HG03066 (cell line): ENCODE results near the gene EIF5AL1.
"Not testable (repeated sequence)": the region's sequence is repeated elsewhere in the genome, so short reads cannot be mapped to it uniquely, and the experiment has no call there.

Experiments used
- ATAC-seq: cut with Tn5 transposase; IDR thresholded peaks from one replicate; pipeline ENCODE4 v1.9.1; 2021; ENCODE audit warnings: low read depth; ENCODE audit not compliant: unreplicated experiment

Gene EIF5AL1

DNA sequence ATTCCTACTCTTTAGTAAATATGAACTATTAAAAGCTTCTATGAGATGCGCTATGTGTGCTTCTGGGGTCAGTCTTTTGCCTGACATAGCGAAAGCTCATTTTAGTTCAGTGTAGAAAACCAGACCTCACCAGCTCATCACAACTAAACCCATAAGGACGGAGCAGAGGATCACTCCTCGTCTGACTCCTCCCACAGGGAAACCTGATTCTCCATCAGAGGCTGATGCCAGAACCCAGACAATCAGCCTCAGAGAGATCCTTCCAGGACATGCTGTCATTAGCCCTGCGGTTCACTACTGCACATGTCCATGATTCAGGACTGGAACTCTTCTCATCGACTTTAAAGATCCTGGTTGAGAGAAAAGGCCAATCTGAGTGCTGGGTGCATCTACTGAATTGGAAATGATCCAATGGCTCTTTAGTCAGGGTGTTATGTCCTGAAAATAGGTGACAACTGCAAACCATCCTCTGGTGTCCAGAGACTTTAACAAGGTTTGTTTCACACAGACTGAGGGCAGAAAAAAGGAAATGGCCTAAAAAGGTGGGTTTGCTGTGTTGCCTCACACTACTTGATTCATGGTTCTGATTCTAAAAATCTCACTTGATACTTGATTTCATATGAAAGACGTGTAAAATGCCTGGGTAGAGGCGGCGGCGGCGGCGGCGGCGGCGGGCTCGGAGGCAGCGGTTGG, at the start of gene EIF5AL1:
EIF5AL1 (plus strand) TSS at position 643 of the 693 bp plus-strand sequence. CDS start 117 bp downstream, outside the sequence.
- ATAC-seq, result not testable (repeated sequence)

DNA sequence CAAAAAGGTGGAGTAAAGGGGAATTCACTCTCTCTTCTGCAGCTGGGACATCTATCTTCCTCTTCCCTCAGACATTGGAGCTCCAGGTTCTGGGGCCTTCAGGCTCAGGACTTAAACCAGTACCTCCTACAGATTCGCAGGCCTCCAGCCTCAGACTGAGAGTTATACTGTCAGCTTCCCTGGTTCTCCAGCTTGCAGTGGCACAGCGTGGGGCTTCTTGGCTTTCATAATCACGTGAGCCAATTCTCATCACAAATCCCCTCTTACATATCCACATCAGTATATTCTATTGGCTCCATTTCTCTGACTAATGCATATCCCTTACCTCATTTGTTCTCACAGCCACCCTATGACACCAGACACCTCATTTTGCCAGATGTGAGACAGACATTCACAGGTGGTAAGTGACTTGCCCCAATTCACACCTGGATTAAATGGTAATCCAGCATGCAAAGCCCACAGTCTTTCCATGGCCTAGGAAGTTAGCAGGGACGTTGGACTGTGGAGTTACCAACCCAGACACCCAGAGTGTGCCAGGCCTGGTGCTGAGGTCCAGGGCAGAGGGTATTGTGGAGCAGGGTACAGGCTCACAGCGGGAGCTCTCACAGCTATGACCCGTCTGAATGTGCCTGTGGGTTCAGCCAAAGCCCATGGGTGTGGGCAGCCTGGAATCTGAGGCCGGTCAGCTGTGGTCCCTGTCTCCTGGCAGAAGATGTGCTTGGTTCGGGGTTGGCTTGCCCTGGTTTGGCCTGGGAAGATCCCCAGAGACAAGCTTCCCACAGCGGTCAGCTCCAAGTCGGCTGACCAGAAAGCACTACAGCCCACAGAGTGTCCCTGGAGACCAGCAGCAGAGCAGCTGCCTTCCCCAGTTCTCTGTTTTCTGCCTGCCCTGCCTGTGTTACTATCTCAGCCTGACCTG, 48.5 kb upstream of the EIF5AL1 start:
- ATAC-seq, result no peak

DNA sequence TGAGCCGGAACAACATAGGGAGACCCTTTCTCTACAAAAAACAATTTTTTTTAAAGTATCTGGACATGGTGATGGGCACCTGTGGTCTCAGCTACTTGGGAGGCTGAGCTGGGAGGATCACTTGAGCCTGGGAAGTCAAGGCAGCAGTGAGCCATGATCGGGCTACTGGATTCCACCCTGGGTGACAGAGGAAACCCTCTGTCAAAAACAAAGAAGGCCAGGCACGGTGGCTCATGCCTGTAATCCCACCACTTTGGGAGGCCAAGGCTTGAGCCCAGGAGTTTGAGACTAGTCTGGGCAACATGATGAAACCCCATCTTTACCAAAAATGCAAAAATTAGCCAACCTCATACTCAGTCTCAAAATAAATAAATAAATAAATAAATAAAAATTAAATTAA, 47.0 kb upstream of the EIF5AL1 start:
- ATAC-seq, result no peak

DNA sequence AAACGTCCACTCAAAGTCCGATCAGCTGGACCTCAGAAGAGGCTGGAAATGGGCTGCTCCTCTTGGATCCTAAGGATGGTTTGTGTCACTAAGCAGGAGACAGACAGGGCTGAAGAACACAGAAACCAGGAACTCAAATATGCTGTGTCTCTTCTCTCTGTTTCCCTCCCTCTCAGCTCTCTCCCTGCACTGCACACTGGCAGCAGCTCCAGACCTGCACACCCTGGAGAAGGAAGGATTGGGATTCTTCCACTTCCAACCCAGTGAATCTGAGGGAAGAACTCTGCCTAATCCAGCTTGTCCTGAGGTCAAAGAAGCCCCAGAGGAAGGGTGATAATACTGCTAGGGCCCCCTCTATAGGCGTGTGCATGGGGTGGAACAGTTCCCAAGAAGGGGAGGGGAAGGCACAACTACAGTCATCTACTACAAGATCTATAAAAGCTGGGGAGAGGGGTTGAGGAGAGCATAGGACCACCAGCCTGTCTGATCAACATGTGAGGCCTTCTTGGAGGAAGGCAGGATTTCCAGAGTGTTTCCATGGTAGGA, 44.2 kb upstream of the EIF5AL1 start:
- ATAC-seq, result no peak

DNA sequence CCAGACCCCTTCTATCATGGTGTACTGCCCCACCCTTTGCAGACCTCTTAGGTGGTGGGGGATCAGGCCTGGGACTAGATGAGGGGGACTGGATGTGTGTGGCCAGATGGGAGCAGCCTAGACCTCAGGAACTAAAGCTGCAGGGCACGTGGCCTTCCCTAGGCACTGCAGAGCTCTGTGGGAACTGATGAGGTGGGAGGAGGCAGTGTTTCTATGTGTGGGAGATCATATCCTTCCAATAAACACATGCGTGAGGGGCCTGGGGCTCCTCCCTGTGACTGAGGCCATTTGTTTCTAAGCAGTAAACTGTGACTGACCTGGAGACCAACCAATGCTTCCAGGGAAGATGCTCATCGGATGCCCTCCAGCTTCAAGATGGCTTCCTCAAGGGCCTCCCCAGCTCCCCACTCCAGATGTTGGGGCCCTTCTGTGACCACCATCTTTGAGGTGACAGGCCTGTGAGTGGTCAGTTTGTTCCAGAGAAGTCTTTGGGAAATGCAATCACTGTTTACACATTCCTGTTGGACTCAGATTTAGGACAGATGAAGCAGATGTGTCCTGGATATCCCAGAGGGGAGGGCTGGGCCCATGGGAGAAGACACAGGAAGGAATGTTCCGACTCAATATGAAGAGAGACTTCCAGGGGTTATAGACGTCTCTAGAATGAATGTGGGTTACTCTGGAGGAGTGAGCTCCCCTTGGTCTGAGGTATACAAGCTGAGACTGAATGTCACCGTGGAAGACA, 43.3 kb upstream of the EIF5AL1 start:
- no peak for ATAC-seq

DNA sequence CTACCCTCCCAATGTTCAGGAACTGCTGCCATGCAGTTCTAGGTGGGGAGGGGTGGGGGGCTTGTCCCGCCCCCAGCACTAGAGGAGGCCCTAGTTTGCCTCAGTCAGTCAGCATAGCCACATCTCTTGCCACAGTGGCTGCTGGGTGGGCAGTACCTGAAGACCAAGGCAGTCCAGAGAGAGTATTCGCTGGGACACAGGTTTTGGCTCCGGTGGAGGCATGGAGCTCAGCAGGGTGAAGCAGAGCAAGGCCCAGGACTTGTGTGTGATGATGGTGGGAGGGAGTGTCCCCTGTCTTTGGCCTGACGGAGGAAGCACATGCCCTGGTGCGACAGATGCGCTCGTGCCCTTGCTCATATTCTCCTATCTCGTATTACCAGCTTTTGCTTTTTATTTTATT, 42.2 kb upstream of the EIF5AL1 start:
- no peak for ATAC-seq

DNA sequence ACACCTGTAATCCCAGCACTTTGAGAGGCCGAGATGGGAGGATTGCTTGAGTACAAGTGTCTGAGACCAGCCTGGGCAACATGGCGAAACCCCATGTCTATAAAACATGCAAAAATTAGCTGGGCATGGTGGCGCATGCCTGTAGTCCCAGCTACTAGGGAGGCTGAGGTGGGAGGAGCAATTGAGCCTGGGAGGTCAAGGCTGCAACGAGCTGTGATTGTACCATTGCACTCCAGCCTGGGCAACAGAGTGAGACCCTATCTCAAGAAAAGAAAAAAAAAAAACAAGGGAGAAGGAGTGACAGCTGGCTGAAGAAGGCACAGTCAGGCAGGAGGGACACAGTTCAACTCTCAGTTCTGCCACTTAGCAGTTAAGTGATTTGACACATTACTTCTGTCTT, 40.6 kb upstream of the EIF5AL1 start:
- no peak for ATAC-seq

DNA sequence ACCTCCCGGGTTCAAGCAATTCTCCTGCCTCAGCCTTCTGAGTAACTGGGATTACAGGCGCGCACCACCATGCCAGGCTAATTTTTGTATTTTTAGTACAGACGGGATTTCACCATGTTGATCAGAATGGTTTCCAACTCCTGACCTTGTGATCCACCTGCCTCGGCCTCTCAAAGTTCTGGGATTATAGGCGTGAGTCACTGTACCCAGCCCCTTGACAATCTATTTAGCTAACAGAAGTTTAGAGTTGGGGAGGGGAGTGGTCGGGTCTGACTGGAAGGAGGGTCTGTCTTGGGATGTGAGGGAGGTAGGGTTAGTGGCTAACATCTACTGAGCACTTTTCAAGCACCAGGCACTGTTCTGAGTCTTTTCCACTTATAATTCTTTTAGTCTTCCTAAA, 39.9 kb upstream of the EIF5AL1 start:
- ATAC-seq, result no peak

DNA sequence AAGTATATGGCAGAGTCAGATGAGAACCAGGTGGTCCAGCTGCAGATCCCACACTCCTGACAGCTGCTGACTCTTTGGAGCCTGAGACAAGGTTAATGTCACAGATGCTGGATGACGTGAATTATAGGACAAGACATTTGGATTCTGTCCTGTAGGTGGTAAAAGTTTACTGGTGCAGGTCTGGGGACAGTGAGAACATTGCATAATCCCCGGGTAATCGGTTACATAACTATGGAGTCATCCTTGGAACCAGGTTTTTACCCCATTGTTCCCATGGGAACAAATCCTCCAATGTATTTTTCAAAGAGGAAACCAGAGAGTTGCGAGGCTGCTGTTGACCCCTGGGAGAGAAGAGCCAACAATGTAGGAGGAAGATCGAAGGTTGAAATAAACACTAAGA, 39.4 kb upstream of the EIF5AL1 start:
- ATAC-seq, result no peak

DNA sequence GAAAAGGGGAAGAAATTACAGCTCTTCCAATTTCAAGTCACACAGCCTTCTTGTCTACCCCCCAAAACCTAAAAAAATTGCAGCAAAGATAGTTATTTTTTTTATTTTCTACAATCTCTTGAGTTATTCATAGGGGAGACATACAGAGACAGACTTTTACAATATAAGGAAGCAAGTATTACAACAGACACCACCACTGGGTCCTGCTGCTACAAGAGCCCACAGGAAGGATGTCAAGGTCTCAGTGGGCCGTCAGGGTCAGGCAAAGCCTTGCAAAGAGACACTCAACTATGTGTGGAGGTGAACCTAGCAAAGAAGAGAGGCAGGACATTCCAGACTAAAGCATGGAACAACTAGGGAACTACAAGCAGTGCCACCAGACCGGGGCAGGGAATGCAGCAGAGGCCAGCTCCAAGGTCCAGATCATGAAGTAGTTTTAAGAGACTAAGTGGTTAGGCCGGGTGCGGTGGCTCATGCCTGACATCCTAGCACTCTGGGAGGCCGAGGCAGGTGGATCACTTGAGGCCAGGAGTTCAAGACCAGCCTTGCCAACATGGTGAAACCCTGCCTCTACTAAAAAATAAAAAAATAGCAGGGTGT, 38.7 kb upstream of the EIF5AL1 start:
- no peak for ATAC-seq

DNA sequence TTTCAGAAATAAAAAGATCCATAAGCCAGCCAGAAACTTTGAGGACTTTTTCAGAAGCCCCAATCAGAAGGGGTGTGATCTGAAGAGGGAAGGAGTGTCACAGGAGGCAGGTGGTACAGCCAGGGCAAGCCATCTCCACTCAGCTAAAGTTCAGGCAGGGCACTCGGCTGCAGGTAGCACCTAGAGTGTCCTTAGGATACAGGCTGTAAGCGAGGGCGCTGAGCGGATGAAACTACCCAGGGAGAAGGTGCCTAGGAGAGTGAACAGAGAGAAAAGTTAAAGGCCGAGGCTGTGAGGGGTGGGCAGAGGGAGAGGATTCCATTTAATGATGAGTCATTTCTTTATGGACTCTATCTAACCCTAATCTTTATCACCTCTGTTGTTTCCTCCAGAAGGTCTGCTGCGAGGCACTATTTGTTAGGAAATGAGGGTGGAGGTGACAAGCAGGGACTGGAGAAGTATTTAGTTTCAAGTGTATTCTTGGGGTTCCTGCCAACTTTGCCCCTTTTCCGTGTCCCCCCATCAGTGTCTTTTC, 37.1 kb upstream of the EIF5AL1 start:
- no peak for ATAC-seq

DNA sequence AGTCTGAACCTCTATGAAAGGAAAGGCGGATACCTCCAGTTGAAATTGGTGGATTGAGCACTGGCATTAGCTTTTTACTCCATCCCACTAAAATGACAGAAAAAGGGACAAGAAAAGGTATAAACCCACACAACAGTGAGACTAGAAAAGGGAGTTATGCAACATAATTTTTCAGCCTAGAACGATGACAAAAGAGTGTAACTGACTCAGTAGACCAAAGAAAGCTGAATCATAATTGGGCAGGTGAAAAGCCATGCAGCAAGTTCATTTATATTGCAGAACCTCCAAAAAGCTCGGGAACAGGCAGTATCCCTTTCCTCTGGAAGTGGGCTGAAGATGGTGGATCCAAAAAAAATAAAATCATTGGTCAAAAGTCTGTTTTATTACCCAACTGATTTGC, 36.5 kb upstream of the EIF5AL1 start:
- ATAC-seq, result no peak

DNA sequence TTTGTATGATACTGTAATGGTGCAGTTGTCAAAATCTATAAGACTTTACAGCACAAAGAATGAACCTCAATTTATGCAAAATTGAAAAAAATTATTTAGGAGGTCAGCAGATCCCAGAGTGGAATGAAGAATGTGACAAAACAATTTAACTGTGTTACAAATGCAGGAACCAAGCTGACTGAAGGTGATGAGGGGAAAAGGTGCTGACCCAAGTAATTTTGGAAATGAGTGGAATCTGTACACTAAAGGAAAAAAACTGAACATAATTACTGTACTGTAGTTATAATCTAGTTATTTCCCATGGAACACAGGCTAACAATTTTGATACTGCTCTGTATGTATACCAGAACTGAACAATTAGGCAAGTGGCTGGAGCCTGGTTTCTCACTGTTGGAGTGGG, 35.7 kb upstream of the EIF5AL1 start:
- no peak for ATAC-seq

DNA sequence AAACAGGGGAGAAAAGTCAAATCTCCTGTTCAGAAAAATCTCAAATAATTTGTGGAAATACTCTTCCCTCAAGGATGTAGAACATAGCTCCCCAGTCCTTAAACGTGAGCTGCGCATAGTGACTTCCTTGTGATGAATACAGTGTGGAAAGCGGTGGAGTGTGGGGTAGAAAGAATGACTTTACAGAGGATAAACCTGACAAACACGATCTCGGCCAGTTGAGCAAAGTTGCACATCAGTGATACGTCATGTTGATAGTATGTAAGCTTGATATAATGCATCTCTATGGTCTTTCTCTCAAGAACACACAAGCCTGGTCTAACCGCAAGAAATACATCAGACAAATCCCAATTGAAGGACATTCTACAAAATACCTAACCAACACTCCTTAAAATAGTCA, 34.9 kb upstream of the EIF5AL1 start:
- ATAC-seq, result no peak

DNA sequence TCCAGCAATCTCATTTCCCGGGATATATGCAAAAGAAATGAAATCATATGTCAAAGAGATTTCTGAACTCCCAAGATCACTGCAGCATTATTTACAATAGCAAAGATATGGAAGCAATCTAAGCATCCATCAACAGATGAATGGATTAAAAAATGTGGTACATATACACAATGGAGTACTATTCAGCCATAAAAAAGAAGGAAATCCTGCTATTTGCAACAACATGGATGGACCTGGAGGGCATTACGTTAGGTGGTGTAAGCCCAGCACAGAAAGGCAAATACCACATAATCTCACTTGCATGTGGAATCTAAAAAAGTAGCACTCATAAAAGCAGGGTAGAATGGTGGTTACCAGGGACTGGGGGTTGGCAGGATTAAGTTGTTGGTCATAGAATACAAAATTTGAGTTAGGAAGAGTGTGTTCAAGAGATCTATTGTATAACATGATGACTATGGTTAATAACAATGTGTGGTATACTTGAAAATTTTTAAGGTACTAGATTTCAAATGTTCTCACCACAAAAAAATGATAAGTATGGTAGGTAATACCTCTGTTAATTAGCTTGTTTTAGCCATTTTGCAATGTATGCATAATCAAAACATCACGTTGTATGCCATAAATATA, 32.9 kb upstream of the EIF5AL1 start:
- no peak for ATAC-seq

DNA sequence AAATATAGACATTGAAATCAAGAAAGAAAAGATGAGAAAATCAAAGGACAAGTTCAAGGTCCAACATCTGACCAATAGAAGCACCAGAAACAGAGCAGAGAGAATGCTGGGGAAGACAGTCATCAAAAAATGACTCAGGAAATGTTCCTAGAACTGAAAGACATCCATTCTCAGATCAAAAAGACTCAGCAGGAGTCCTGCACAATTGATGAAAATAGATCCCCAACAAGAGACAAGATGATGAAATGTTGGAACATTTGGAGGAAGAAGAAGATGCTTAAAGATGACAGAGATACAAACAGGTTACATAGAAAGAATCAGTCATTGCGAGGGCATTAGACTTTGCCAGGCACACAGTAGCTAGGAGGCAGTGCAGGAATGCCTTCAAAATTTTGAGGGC, 30.0 kb upstream of the EIF5AL1 start:
- no peak for ATAC-seq

DNA sequence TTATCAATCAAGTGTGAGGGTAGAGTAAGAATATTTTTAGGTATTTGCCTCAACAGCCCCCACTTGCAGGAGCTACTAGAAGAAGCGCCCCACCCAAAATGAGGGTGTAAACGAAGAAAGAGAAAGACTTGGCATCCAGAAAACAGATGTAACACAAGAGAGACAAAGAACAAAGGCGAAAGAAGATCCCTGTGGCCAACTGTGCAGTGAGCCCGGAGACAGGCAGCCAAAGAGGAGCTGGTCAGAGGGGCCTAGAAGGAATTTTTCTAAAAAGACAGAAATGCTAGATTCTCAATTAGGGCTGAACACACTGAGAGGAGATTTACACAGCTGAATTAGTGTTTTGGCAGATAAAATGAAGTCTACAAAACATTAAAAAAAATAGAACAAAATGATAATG, 29.6 kb upstream of the EIF5AL1 start:
- ATAC-seq, result no peak

DNA sequence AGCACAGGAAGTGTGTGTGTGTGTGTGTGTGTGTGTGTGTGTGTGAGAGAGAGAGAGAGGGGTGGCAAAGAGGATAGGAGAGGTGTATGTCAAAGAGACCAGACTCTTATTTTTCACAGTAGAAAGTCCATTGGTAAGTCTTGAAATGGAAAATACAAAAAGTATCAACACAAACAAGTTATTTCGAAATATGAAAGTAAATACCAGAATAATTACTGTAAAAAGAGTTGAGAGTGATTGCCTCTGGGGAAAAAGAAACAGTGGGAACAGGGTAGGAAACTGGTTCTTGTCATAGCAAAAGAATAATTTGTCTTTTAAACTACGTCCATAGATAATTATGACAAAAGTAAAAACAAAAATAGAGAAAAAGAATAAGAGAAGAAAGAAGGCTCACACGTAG, 29.0 kb upstream of the EIF5AL1 start:
- no peak for ATAC-seq

DNA sequence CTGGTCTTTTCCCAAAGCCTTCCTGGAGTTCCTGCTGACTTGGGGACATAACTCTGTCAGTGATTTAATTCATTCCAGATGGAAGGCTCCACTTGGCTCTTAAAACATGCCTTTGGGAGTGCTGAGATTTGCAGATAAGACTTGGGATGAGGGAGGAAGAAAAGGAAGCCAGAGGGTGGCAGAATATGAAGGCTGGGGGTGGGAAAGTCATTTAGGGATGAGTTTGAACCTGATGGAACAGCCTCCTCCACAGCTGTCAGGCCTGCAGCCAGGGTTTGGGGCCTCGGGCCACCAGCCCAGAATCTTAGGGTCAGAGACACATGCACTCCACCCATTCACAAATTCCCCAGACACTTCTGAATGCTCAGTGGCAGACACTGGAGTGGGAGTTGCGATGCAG, 28.4 kb upstream of the EIF5AL1 start:
- no peak for ATAC-seq

DNA sequence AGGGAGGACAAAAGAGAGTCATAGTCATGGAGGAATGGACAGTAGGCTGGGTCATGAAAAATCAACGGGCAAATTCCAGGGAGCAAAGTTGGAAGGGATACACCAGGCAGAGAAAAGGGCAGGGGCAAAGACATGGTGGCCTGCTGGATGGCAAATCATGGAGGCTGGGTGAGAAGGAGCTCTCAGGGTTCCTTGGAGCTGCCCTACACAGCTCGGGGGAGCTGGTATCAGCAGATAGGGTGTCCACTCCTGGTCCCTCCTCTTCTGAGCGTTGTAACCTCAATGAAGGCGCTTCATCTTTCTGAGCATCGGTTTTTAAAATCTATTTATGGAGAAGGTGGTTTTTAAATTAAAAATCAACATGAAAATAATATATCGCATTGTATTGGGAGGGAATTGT, 27.9 kb upstream of the EIF5AL1 start:
- no peak for ATAC-seq
